Measurements from ENCODE around the gene ATP12A. TPM values are rescaled to one million over a fixed set of nuclear protein-coding genes. Genes with fewer than 3 reads are reported as not detected.

The ATP12A gene
- polyA plus RNA-seq (ENCODE audit: insufficient read length in 12 of 12), result under 1 TPM in 6 of 12 donors, not detected in 6; 0.04 to 0.19 (median 0.08) TPM
- long read RNA-seq, donor 1, result 0 reads
- long read RNA-seq, donor 2, result 0 reads
- long read RNA-seq, donor 3, result 0 reads
- long read RNA-seq, donor 4, result 0 reads
- long read RNA-seq, donor 5, result 0 reads
- long read RNA-seq, donor 6, result 0 reads
- long read RNA-seq, donor 7, result 0 reads
- long read RNA-seq, donor 8, result 0 reads
- long read RNA-seq, donor 9, result 0 reads
- long read RNA-seq, donor 10, result 0 reads
- long read RNA-seq, donor 11, result 0 reads

GRCh38 chr13:24680258-24680920 lies at the start of gene ATP12A:
ATP12A (plus strand) TSS chr13:24680408; CDS start chr13:24680744, 336 bp downstream.
- no peak for DNase-seq

- no peak for DNase-seq
These were observed 49.2 kb upstream of the ATP12A start for GRCh38 chr13:24630851-24631620.

- DNase-seq, result no peak
These were observed 48.3 kb upstream of the ATP12A start for GRCh38 chr13:24631922-24632321.

GRCh38 chr13:24632382-24633121 lies 47.7 kb upstream of the ATP12A start:
- no peak for DNase-seq

- DNase-seq, result no peak
These were observed 43.4 kb upstream of the ATP12A start for GRCh38 chr13:24636776-24637175.

- no peak for DNase-seq
These were observed 42.1 kb upstream of the ATP12A start for GRCh38 chr13:24638096-24638495.

GRCh38 chr13:24640752-24641151 lies 39.5 kb upstream of the ATP12A start:
- no peak for DNase-seq

GRCh38 chr13:24642219-24642618 lies 38.0 kb upstream of the ATP12A start:
- no peak for DNase-seq

- DNase-seq, result no peak
These were observed 36.2 kb upstream of the ATP12A start for GRCh38 chr13:24644036-24644435.

GRCh38 chr13:24648271-24648670 lies 31.9 kb upstream of the ATP12A start:
- DNase-seq, result no peak

- DNase-seq, result no peak
These were observed 31.1 kb upstream of the ATP12A start for GRCh38 chr13:24648983-24649687.

GRCh38 chr13:24649688-24650043 lies 30.5 kb upstream of the ATP12A start:
- DNase-seq, result no peak

- peak; percentile 35 for DNase-seq
These were observed 30.0 kb upstream of the ATP12A start for GRCh38 chr13:24650161-24650560.

- DNase-seq, result no peak
These were observed 28.4 kb upstream of the ATP12A start for GRCh38 chr13:24651718-24652345.

- DNase-seq, result no peak
These were observed 27.8 kb upstream of the ATP12A start for GRCh38 chr13:24652359-24652758.

- no peak for DNase-seq
These were observed 25.5 kb upstream of the ATP12A start for GRCh38 chr13:24654741-24655140.

- no peak for DNase-seq
These were observed 21.0 kb upstream of the ATP12A start for GRCh38 chr13:24659239-24659638.

GRCh38 chr13:24660023-24660741 lies 20.0 kb upstream of the ATP12A start:
- no peak for DNase-seq

GRCh38 chr13:24661713-24662112 lies 18.5 kb upstream of the ATP12A start:
- DNase-seq, result no peak
